HEK293 (cell line): Measurements from ENCODE around the gene DNASE1L3.

Source experiments
- IKZF3 ChIP-seq: fragments of 450-650 bp; IDR thresholded peaks from 2 replicates; pipeline ENCODE4 v1.5.0; 2018; ENCODE audit warnings: missing biosample characterization, mild to moderate bottlenecking, missing genetic modification characterization, moderate library complexity
- KLF1 ChIP-seq: fragments of 450-650 bp; formaldehyde crosslinking; IDR thresholded peaks from 2 replicates; pipeline ENCODE4 v1.5.1; 2016; ENCODE audit warnings: missing biosample characterization, missing genetic modification characterization
- REST ChIP-seq: fragments of 450-650 bp; formaldehyde crosslinking; IDR thresholded peaks from 2 replicates; pipeline ENCODE4 v1.5.1; 2016; ENCODE audit warnings: missing biosample characterization, missing genetic modification characterization
- SP2 ChIP-seq: fragments of 450-650 bp; formaldehyde crosslinking; IDR thresholded peaks from 2 replicates; pipeline ENCODE4 v1.5.1; 2016; ENCODE audit warnings: missing biosample characterization, missing genetic modification characterization
- SP3 ChIP-seq: fragments of 450-650 bp; formaldehyde crosslinking; IDR thresholded peaks from 2 replicates; pipeline ENCODE4 v1.5.1; 2016; ENCODE audit warnings: missing biosample characterization, missing genetic modification characterization
- TCF7L2 ChIP-seq: IDR thresholded peaks from 2 replicates; pipeline ENCODE4 v1.6.1; 2011; ENCODE audit warnings: low read depth, mild to moderate bottlenecking, inconsistent platforms, low read length, moderate library complexity, borderline replicate concordance
- ZBTB1 ChIP-seq: fragments of 450-650 bp; formaldehyde crosslinking; IDR thresholded peaks from 2 replicates; pipeline ENCODE4 v1.5.1; 2016; ENCODE audit warnings: missing biosample characterization, missing genetic modification characterization
- ZBTB11 ChIP-seq: fragments of 450-650 bp; formaldehyde crosslinking; conservative IDR thresholded peaks from 2 replicates; pipeline ENCODE4 v1.5.1; 2016; ENCODE audit warnings: low read depth, missing biosample characterization, missing genetic modification characterization
- ZBTB17 ChIP-seq: fragments of 450-650 bp; formaldehyde crosslinking; IDR thresholded peaks from 2 replicates; pipeline ENCODE4 v1.5.1; 2016; ENCODE audit warnings: missing biosample characterization, missing genetic modification characterization
- ZEB2 ChIP-seq: fragments of 450-650 bp; formaldehyde crosslinking; IDR thresholded peaks from 2 replicates; pipeline ENCODE4 v1.5.1; 2016; ENCODE audit warnings: missing biosample characterization, missing genetic modification characterization
- ZNF138 ChIP-seq: fragments of 450-650 bp; formaldehyde crosslinking; IDR thresholded peaks from 2 replicates; pipeline ENCODE4 v1.5.1; 2016; ENCODE audit warnings: missing biosample characterization, missing genetic modification characterization, borderline replicate concordance
- ZNF140 ChIP-seq: fragments of 450-650 bp; formaldehyde crosslinking; IDR thresholded peaks from 2 replicates; pipeline ENCODE4 v1.5.1; 2016; ENCODE audit warnings: missing biosample characterization, missing genetic modification characterization
- ZNF174 ChIP-seq: fragments of 450-650 bp; formaldehyde crosslinking; IDR thresholded peaks from 2 replicates; pipeline ENCODE4 v1.5.0; 2017; ENCODE audit warnings: missing biosample characterization, mild to moderate bottlenecking, missing genetic modification characterization
- ZNF202 ChIP-seq: fragments of 450-650 bp; formaldehyde crosslinking; IDR thresholded peaks from 2 replicates; pipeline ENCODE4 v1.5.1; 2016; ENCODE audit warnings: missing biosample characterization, missing genetic modification characterization, borderline replicate concordance
- ZNF280C ChIP-seq: fragments of 450-650 bp; formaldehyde crosslinking; IDR thresholded peaks from 2 replicates; pipeline ENCODE4 v1.5.1; 2016; ENCODE audit warnings: missing biosample characterization, missing genetic modification characterization
- ZNF335 ChIP-seq: fragments of 450-650 bp; formaldehyde crosslinking; conservative IDR thresholded peaks from 2 replicates; pipeline ENCODE4 v1.5.1; 2016; ENCODE audit warnings: missing biosample characterization, missing genetic modification characterization
- ZNF488 ChIP-seq: fragments of 450-650 bp; formaldehyde crosslinking; IDR thresholded peaks from 2 replicates; pipeline ENCODE4 v1.5.1; 2016; ENCODE audit warnings: missing biosample characterization, missing genetic modification characterization
- ZNF560 ChIP-seq: fragments of 450-650 bp; formaldehyde crosslinking; IDR thresholded peaks from 2 replicates; pipeline ENCODE4 v1.5.1; 2017; ENCODE audit warnings: missing biosample characterization, missing genetic modification characterization, borderline replicate concordance
- ZNF645 ChIP-seq: fragments of 450-650 bp; formaldehyde crosslinking; IDR thresholded peaks from 2 replicates; pipeline ENCODE4; 2016; ENCODE audit warnings: missing biosample characterization, missing genetic modification characterization
- ZNF791 ChIP-seq: fragments of 450-650 bp; formaldehyde crosslinking; IDR thresholded peaks from 2 replicates; pipeline ENCODE4 v1.5.1; 2016; ENCODE audit warnings: missing biosample characterization, missing genetic modification characterization

The DNASE1L3 gene

GRCh38 chr3:58251631-58252035 is 40.9 kb upstream of the DNASE1L3 start (continued):
- TF ChIP-seq REST (tag by site-specific recombination) (no peak), TCF7L2 (no peak), ZNF280C (tag by site-specific recombination) (no peak), ZNF202 (tag by site-specific recombination) (no peak), SP3 (tag by site-specific recombination) (no peak), ZBTB11 (tag by site-specific recombination) (no peak), ZBTB1 (tag by site-specific recombination) (no peak), ZNF488 (tag by site-specific recombination) (no peak), ZNF138 (tag by site-specific recombination) (no peak), ZNF791 (no peak), ZNF140 (tag by site-specific recombination) (no peak), ZBTB17 (tag by site-specific recombination) (0 out of 2 replicates have a peak, but pooled peaks have one; percentile 18), ZNF645 (tag by site-specific recombination) (no peak), ZEB2 (tag by site-specific recombination) (no peak), IKZF3 (tag by site-specific recombination) (peak; percentile 69), KLF1 (no peak), ZNF560 (tag by site-specific recombination) (no peak), ZNF174 (tag by site-specific recombination) (no peak), SP2 (no peak), ZNF335 (0 out of 2 replicates have a peak, but pooled peaks have one; percentile 29)
